PC-3 (cell line): ENCODE results near the gene EGLN1.

Source experiments
- EZH2 ChIP-seq: fragments of 300-600 bp; sonication (generic); IDR thresholded peaks from one replicate; pipeline ENCODE4 v1.6.1; 2017; ENCODE audit warnings: antibody characterized with exemption, mild to moderate bottlenecking, low read length; ENCODE audit not compliant: unreplicated experiment
- EZH2phosphoT487 ChIP-seq: fragments of 300-600 bp; sonication (generic); IDR thresholded peaks from 2 replicates; pipeline ENCODE4 v1.6.1; 2018; ENCODE audit warnings: mild to moderate bottlenecking, antibody characterized with exemption, low read length, borderline replicate concordance
- TF ChIP-seq, protein P1 (sequence below): fragments of 300-600 bp; sonication (generic); conservative IDR thresholded peaks from 2 replicates; pipeline ENCODE4 v1.5.1; 2017; ENCODE audit warnings: antibody characterized with exemption, low read depth, mild to moderate bottlenecking, low read length

DNA sequence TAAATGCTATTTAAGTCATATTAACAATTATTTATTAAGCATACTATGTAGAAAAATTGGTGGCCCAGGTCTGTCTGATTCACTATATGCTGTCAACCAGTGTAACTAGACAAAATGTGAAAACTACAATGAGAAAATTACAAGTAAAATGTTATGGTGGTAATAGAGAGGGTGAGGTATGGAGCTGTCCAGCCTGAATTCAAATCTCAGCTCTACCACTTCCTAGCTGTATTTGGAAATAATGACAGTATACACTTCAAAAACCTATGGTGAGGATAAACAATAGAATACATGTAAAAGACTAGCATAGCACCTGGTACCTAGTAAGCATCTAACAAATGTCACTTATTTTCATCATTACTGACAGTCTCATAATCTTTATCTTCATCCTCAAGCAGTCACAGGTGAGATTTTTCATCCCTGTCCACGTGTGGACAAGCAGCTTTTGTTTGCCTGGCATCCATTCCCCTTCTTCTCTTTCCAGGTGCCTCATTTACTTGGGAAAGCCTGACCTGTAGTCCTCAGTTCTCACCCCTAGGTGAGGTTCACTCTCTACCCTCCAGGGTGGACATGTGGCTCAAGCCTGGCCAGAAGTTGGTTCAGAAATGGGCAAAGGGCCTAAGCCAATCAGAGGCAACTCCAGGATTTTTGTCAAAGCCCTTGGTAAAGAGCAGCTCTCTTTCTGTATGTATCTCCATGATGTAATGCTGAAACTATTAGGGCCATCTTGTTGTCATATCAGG is 29.5 kb downstream of the EGLN1 start:
- TF ChIP-seq, protein P1, sequence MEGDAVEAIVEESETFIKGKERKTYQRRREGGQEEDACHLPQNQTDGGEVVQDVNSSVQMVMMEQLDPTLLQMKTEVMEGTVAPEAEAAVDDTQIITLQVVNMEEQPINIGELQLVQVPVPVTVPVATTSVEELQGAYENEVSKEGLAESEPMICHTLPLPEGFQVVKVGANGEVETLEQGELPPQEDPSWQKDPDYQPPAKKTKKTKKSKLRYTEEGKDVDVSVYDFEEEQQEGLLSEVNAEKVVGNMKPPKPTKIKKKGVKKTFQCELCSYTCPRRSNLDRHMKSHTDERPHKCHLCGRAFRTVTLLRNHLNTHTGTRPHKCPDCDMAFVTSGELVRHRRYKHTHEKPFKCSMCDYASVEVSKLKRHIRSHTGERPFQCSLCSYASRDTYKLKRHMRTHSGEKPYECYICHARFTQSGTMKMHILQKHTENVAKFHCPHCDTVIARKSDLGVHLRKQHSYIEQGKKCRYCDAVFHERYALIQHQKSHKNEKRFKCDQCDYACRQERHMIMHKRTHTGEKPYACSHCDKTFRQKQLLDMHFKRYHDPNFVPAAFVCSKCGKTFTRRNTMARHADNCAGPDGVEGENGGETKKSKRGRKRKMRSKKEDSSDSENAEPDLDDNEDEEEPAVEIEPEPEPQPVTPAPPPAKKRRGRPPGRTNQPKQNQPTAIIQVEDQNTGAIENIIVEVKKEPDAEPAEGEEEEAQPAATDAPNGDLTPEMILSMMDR: no peak
- TF ChIP-seq EZH2phosphoT487 (no peak), EZH2 (no peak)
